Spleen (tissue), 11 donors: Measurements from ENCODE around the gene LRMDA. TPM values are rescaled to one million over a fixed set of nuclear protein-coding genes. Genes with fewer than 3 reads are reported as not detected.

Experiments used
- DNase-seq: peaks from one replicate; pipeline ENCODE4 v3.0.0-alpha.2; 2020
- H3K27ac ChIP-seq, 8 donors: fragments of 200-600 bp; sonication (generic) in 7 of 8; 1 replicate in 4 of 8; 2 replicates in 4 of 8; pipeline versions ENCODE4 v1.5.0 to v1.8.0; 2016 to 2021; ENCODE audit warnings: inconsistent platforms in 4 of 8, mild to moderate bottlenecking in 4 of 8, moderate library complexity in 1 of 8
- H3K27me3 ChIP-seq, 7 donors: fragments of 200-600 bp; sonication (generic) in 6 of 7; replicated peaks in 1 of 7; 1 replicate in 4 of 7; 2 replicates in 3 of 7; pipeline versions ENCODE4 v1.5.0 to v1.8.0; 2016 to 2021; ENCODE audit warnings: inconsistent platforms in 3 of 7, mild to moderate bottlenecking in 1 of 7
- H3K36me3 ChIP-seq, 6 donors: fragments of 200-600 bp; sonication (generic) in 5 of 6; 1 replicate in 4 of 6; 2 replicates in 2 of 6; pipeline versions ENCODE4 v1.5.0 to v1.8.0; 2016 to 2021; ENCODE audit warnings: inconsistent platforms in 2 of 6
- H3K4me1 ChIP-seq, 6 donors: fragments of 200-600 bp; sonication (generic) in 5 of 6; 1 replicate in 3 of 6; 2 replicates in 3 of 6; pipeline versions ENCODE4 v1.5.0 to v1.8.0; 2016 to 2021; ENCODE audit warnings: inconsistent platforms in 3 of 6
- H3K4me3 ChIP-seq, 8 donors: fragments of 200-600 bp; sonication (generic) in 7 of 8; 1 replicate in 4 of 8; 2 replicates in 4 of 8; pipeline versions ENCODE4 v1.5.0 to v1.8.0; 2016 to 2021; ENCODE audit warnings: inconsistent platforms in 4 of 8, mild to moderate bottlenecking in 4 of 8, moderate library complexity in 2 of 8
- H3K9me3 ChIP-seq, 8 donors: fragments of 200-600 bp; sonication (generic) in 7 of 8; 1 replicate in 4 of 8; 2 replicates in 4 of 8; pipeline versions ENCODE4 v1.5.0 to v1.8.0; 2016 to 2021; ENCODE audit warnings: inconsistent platforms in 4 of 8
- POLR2A ChIP-seq, 3 donors: fragments of 450-650 bp; IDR thresholded peaks; one replicate each; pipeline ENCODE4 v1.5.1; 2017; ENCODE audit warnings: antibody characterized with exemption in 3 of 3, mild to moderate bottlenecking in 1 of 3
- POLR2AphosphoS5 ChIP-seq, 3 donors: sonication (generic); formaldehyde crosslinking; IDR thresholded peaks; one replicate each; pipeline ENCODE4 v1.5.1; 2017; ENCODE audit warnings: antibody characterized with exemption in 3 of 3
- WGBS, 5 donors: extraction: QIAGEN DNeasy Blood & Tissue Kit in 3 of 5; methylation state at CpG; one replicate each; pipeline versions ENCODE4 v1.1.5 to v1.1.7; 2013 to 2018; 5-methylcytosine and 5-hydroxymethylcytosine counted together
- intact Hi-C: fragments of 100-400 bp; cut with DNase I; formaldehyde crosslinking; loops from one replicate; pipeline ENCODE4 v1.15.0; 2023; ENCODE audit warnings: low total_unique reads
- polyA plus RNA-seq, 3 donors: library from polyadenylated mRNA; stranded (reverse); fragments of 200-250 nt; gene quantifications; one replicate each; pipeline ENCODE4 v1.2.1, GENCODE V29; 2013
- total RNA-seq, 7 donors: library from RNA; depleted of rRNA in 3 of 7; stranded (reverse); fragments of >200 nt in 3 of 7; fragmentation: NEBNext Ultra II Directional in 4 of 7; extraction: Animal tissue kit (Norgen Biotek cat#: 25700) in 4 of 7; gene quantifications; one replicate each; pipeline versions ENCODE4 v1.1.0 to v1.2.1, GENCODE V29; 2016 to 2021
- TF ChIP-seq, protein P1 (sequence below), 11 experiments: fragments of 200-600 bp in 7 of 11; fragments of 450-650 bp in 4 of 11; sonication (generic) in 4 of 11; IDR thresholded peaks in 8 of 11; conservative IDR thresholded peaks in 3 of 11; 1 replicate in 7 of 11; 2 replicates in 4 of 11; pipeline versions ENCODE4 v1.4.0 to v1.8.0; 2016 to 2021; ENCODE audit warnings: antibody characterized with exemption in 11 of 11, inconsistent platforms in 4 of 11, mild to moderate bottlenecking in 1 of 11
- donor health status: healthy with polysubstance abuse.
- donor health status: DM: no; HTN: no; CAD: no; lungs with moderate emphysema.
- donor health status: DM: no; HTN: no; CAD: no.
- donor health status: Bipolar disorder and iron deficiency.
- donor health status: healthy.
- donor health status: DM: no; HTN: no; CAD: no.
- donor health status: DM: yes; HTN: yes; CAD: no.

LRMDA gene
- total and polyA plus RNA-seq, 10 donors = 7.3 to 46.6 (median 28.2) TPM

DNA sequence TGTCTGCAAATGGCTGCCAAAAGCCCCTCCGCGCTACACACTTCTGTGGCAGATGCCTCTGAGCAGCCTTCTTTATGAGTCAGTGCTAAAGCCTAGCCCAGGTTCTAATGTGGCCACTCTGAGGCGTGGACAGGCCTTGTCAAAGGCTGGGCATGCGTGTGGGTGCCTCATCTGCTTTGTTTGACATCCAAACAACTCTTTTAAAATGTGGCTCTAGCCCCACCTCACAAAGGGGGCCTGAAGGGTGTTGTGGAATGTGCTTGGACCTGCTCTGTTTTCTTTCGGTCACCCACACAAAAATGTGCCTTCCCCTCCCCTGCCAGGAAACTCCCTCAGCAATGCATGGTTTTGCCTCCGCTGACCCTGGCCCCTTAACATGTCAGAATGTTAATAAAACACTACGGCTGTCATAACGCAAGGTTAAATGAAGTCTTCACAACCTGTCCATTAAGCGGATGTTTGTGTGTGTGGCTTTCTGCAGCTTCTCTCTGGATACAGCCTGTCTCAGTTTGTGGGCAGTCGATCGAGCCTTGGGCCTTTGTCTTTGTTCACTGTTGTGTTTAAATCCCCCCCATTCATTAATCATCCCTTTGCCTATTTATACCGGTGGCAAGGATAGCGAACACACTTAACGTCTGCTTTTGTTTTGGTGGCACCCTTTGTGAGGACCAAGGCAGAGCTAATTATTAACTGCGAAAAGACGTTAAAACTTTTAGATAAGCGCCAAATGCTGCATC, 718.9 kb downstream of the LRMDA start:
- H3K27me3 ChIP-seq = no peaks in the 10 kb centered on the region
- peaks cover 0 to 24% (median 8%) of the 10 kb centered on the region in 8 donors for H3K9me3 ChIP-seq
- intact Hi-C loops = no loop called here
- 67 to 81% (median 76%) methylated on average over 15 to 17 of the region's 17 CpGs for WGBS, 5 donors
- DNase-seq = no peak
- TF ChIP-seq, protein P1, sequence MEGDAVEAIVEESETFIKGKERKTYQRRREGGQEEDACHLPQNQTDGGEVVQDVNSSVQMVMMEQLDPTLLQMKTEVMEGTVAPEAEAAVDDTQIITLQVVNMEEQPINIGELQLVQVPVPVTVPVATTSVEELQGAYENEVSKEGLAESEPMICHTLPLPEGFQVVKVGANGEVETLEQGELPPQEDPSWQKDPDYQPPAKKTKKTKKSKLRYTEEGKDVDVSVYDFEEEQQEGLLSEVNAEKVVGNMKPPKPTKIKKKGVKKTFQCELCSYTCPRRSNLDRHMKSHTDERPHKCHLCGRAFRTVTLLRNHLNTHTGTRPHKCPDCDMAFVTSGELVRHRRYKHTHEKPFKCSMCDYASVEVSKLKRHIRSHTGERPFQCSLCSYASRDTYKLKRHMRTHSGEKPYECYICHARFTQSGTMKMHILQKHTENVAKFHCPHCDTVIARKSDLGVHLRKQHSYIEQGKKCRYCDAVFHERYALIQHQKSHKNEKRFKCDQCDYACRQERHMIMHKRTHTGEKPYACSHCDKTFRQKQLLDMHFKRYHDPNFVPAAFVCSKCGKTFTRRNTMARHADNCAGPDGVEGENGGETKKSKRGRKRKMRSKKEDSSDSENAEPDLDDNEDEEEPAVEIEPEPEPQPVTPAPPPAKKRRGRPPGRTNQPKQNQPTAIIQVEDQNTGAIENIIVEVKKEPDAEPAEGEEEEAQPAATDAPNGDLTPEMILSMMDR (IDR thresholded peaks at IDR 0.05 in 8 of 11, conservative IDR thresholded peaks at IDR 0.05 in 3 of 11) = no peak
- TF ChIP-seq POLR2A (IDR thresholded peaks at IDR 0.05) = no peak
- TF ChIP-seq POLR2AphosphoS5 (IDR thresholded peaks at IDR 0.05) = peak in 1 of 3 donors; percentile 49
- peak overlapping the region in 3 of 8 donors; percentile 10 to 46 (median 32) for H3K27ac ChIP-seq
- H3K36me3 ChIP-seq = no peaks in the 10 kb centered on the region
- peaks cover 0 to 8% (median 0%) of the 10 kb centered on the region in 6 donors for H3K4me1 ChIP-seq
- H3K4me3 ChIP-seq = no peak overlapping the region

DNA sequence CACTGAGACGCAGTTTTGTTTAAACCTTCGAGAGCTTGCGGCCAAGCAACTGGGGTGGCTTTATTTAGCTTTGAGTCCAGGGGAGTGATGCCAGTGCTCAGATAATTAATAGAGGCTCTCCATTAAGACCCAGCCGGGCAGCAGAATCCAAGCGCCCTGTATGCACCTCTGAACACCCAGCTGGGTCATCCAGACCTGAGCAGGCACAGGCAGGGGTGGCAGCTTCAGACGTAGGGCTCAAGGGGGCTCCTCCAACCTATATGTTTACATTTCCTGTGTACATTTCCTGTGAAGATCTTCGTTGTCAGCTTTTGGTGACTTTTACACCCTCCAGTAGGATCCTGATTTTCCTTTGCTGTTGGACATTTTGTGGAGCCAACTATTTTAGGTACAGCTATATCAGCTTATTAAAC, 719.5 kb downstream of the LRMDA start:
- intact Hi-C loops = no loop called here
- peak overlapping the region in 1 of 8 donors; percentile 46 for H3K27ac ChIP-seq
- 67 to 89% (median 81%) methylated on average over 6 to 7 of the region's 7 CpGs for WGBS, 5 donors

DNA sequence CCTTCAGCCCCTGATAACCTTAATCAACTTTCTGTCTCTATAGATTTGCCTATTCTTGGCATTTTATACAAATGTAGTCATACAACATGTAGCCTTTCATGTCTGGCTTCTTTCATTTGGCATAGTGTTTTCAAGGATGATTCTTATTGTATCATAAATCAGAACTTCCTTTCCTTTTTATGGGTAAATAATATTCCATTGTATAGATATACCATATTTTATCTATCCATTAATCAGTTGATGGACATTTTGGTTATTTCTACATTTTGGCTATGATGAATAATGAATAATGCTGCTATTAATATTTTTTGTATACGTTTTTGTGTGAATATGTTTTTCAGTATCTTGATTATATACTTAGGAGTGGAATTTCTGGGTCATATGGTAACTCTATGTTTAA, 720.8 kb downstream of the LRMDA start:
- Histone ChIP-seq H3K4me3 (no peak overlapping the region), H3K36me3 (no peaks in the 10 kb centered on the region), H3K9me3 (peaks cover 0 to 24% (median 8%) of the 10 kb centered on the region in 8 donors), H3K4me1 (peaks cover 0 to 8% (median 0%) of the 10 kb centered on the region in 6 donors), H3K27ac (no peak overlapping the region), H3K27me3 (no peaks in the 10 kb centered on the region)
- TF ChIP-seq, protein P1 (IDR thresholded peaks at IDR 0.05 in 8 of 11, conservative IDR thresholded peaks at IDR 0.05 in 3 of 11) = no peak
- TF ChIP-seq POLR2A (IDR thresholded peaks at IDR 0.05) (no peak), POLR2AphosphoS5 (IDR thresholded peaks at IDR 0.05) (no peak)
- intact Hi-C loops = no loop called here
- WGBS, 5 donors = 76 to 88% (median 81%) methylated on average over 1 of the region's 1 CpG
- DNase-seq = no peak

More for the DNA sequence above, 719.5 kb downstream of the LRMDA start:
- Histone ChIP-seq H3K4me3 (no peak overlapping the region), H3K9me3 (peaks cover 0 to 24% (median 8%) of the 10 kb centered on the region in 8 donors), H3K4me1 (peaks cover 0 to 8% (median 0%) of the 10 kb centered on the region in 6 donors), H3K36me3 (no peaks in the 10 kb centered on the region), H3K27me3 (no peaks in the 10 kb centered on the region)
- no peak for DNase-seq
- TF ChIP-seq POLR2AphosphoS5 (IDR thresholded peaks at IDR 0.05) (no peak), POLR2A (IDR thresholded peaks at IDR 0.05) (no peak)
- TF ChIP-seq, protein P1 (IDR thresholded peaks at IDR 0.05 in 8 of 11, conservative IDR thresholded peaks at IDR 0.05 in 3 of 11) = no peak

DNA sequence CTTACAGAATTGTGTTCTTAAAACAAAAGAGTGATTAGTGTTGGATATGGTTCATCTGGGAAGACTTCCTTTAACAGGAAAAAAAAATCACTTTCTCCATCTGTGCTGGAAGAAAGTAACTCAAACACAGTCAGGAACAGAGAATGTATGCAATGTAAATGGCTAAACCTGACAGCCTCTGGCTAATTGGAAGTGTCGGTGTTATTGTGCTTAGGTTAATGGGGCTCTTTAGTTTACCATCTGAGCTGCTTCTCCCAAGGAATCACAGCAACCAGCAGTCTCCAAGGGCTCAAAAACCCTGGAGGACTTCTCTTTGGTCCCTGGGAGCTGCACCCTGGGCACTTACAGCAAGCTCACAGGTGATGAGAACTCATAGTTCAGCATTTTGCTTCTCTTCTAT, 724.5 kb downstream of the LRMDA start:
- WGBS, 5 donors = 93 to 100% (median 97%) methylated on average over 1 of the region's 1 CpG
- TF ChIP-seq POLR2A (IDR thresholded peaks at IDR 0.05) (no peak), POLR2AphosphoS5 (IDR thresholded peaks at IDR 0.05) (no peak)
- TF ChIP-seq, protein P1 (IDR thresholded peaks at IDR 0.05 in 8 of 11, conservative IDR thresholded peaks at IDR 0.05 in 3 of 11) = no peak
- no peak overlapping the region for H3K27ac ChIP-seq
- intact Hi-C loops = no loop called here
- H3K4me1 ChIP-seq = no peaks in the 10 kb centered on the region
- DNase-seq = no peak
- H3K27me3 ChIP-seq = no peaks in the 10 kb centered on the region
- H3K9me3 ChIP-seq = peaks cover 0 to 24% (median 8%) of the 10 kb centered on the region in 8 donors
- H3K4me3 ChIP-seq = no peak overlapping the region
- H3K36me3 ChIP-seq = no peaks in the 10 kb centered on the region
